A549 (cell line): ENCODE data around the gene BCCIP.

Experiments used
- CHD4 ChIP-seq: fragments of 200-600 bp; sonication (generic); IDR thresholded peaks from 2 replicates; pipeline ENCODE4 v1.6.1; 2016; ENCODE audit warnings: antibody characterized with exemption, mild to moderate bottlenecking, borderline replicate concordance
- HES2 ChIP-seq: fragments of >200 bp; sonication (Bioruptor Twin); formaldehyde crosslinking; IDR thresholded peaks from 2 replicates; pipeline ENCODE4 v1.6.1; 2016
- MYC ChIP-seq: IDR thresholded peaks from 2 replicates; pipeline ENCODE4 v1.6.1; 2012; ENCODE audit warnings: mild to moderate bottlenecking, inconsistent platforms, low read length, improper control_type of control experiment, borderline replicate concordance
- NFE2L2 ChIP-seq: fragments of 150-350 bp; conservative IDR thresholded peaks from 2 replicates; pipeline ENCODE4 v1.6.1; 2014; ENCODE audit warnings: low read length
- NR3C1 ChIP-seq: fragments of >200 bp; sonication (Bioruptor Twin); formaldehyde crosslinking; IDR thresholded peaks from 3 replicates; pipeline ENCODE4 v1.6.1; 2017
- POLR2A ChIP-seq: IDR thresholded peaks from 2 replicates; pipeline ENCODE4 v1.6.1; 2012; ENCODE audit warnings: mild to moderate bottlenecking, low read length
- REST ChIP-seq: fragments of 200-600 bp; sonication (generic); IDR thresholded peaks from 2 replicates; pipeline ENCODE4 v1.6.1; 2016; ENCODE audit warnings: antibody characterized with exemption, mild to moderate bottlenecking, moderate library complexity
- RFX5 ChIP-seq: fragments of 450-650 bp; IDR thresholded peaks from 2 replicates; pipeline ENCODE4 v1.7.1; 2014; ENCODE audit warnings: antibody characterized with exemption, mild to moderate bottlenecking, moderate library complexity
- TF ChIP-seq, protein P1 (sequence below): fragments of 450-650 bp; IDR thresholded peaks from 2 replicates; pipeline ENCODE4 v1.6.1; 2014; ENCODE audit warnings: antibody characterized with exemption
- TF ChIP-seq, protein P2 (sequence below): fragments of >200 bp; sonication (Bioruptor Twin); formaldehyde crosslinking; IDR thresholded peaks from 3 replicates; pipeline ENCODE4 v1.5.1; 2016

DNA sequence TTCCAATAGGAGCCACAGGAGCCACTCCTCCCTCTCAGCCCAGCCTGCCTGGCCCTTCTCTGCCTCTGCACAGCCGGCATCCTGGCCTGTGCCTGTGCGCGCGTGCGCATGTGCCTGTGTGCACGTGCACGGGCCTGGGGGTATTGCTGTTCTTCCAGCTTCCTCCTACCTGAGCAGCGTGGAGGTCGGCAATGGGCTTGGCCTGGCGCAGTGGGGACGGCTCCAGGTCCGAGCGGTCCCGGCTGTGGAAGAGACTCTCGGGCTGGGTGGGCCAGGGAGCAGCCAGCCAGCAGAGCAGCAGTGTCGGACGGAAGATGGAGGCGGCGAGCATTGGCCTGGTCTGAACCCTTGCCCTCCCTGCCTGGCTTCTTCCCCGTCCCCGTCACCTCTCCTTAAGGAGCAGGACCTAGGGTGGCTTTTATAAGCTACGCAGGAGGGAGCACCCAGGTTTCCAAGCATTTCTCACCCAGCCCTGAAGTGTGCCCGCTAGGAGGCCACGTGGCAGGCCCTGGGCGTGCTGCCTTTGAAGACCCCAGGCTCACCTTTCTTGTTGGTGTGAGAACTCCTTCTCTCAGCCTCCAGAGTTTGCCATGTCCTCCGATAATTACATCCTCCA is 47.7 kb upstream of the BCCIP start, which contains the start of gene MMP21:
- no peak for TF ChIP-seq HES2
- TF ChIP-seq CHD4, result no peak
- no peak for TF ChIP-seq REST
- no peak for TF ChIP-seq RFX5
- TF ChIP-seq, protein P1, sequence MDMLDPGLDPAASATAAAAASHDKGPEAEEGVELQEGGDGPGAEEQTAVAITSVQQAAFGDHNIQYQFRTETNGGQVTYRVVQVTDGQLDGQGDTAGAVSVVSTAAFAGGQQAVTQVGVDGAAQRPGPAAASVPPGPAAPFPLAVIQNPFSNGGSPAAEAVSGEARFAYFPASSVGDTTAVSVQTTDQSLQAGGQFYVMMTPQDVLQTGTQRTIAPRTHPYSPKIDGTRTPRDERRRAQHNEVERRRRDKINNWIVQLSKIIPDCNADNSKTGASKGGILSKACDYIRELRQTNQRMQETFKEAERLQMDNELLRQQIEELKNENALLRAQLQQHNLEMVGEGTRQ, result no peak
- TF ChIP-seq, protein P2, sequence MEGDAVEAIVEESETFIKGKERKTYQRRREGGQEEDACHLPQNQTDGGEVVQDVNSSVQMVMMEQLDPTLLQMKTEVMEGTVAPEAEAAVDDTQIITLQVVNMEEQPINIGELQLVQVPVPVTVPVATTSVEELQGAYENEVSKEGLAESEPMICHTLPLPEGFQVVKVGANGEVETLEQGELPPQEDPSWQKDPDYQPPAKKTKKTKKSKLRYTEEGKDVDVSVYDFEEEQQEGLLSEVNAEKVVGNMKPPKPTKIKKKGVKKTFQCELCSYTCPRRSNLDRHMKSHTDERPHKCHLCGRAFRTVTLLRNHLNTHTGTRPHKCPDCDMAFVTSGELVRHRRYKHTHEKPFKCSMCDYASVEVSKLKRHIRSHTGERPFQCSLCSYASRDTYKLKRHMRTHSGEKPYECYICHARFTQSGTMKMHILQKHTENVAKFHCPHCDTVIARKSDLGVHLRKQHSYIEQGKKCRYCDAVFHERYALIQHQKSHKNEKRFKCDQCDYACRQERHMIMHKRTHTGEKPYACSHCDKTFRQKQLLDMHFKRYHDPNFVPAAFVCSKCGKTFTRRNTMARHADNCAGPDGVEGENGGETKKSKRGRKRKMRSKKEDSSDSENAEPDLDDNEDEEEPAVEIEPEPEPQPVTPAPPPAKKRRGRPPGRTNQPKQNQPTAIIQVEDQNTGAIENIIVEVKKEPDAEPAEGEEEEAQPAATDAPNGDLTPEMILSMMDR, result no peak
- no peak for TF ChIP-seq NR3C1
- no peak for TF ChIP-seq NFE2L2
- no peak for TF ChIP-seq POLR2A
- TF ChIP-seq MYC, result no peak
